Stimulated activated CD8-positive, alpha-beta memory T cell treated with anti-CD3 and anti-CD28 coated beads, Interleukin-2, amount 100 ng/mL, for 48 hours (primary cell): Measurements from ENCODE around the gene LRRC8B.
"Not testable (repeated sequence)": the region's sequence is repeated elsewhere in the genome, so short reads cannot be mapped to it uniquely, and the experiment has no call there.

Experiments
- DNase-seq, 2 donors: peaks; one replicate each; pipeline ENCODE4 v3.0.0-alpha.2; 2020; ENCODE audit warnings: low read depth in 2 of 2

Gene LRRC8B

DNA sequence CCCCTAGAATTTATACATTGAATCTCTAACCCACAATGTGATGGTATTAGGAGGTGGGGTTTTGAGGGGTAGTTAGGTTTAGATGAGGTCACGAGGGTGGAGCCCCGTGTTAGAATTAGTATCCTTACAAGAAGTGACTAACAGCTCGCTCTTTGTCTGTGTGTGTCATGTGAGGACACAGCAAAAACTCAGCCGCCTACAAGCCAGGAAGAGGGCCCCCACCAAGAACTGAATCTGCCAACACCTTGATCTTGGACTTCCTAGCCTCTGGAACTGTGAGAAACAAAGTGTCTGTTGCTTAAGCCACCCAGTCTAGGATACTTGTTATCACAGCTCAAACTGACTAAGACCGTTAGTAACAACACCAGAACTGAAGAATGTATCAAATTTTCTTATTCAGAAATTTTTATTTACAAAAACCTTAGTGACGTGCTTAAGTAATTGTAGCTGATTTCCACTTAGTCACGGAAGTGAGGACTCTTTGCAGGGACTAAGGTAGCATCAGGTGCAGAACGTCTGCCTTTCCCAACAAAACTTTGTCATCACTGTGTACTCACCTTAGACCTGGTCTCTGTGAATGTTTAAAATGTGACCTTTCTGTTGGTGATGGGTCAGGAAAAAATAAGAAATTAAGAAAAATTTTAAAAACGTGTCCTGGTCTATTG is 83.8 kb downstream of the LRRC8B start:
- no peak for DNase-seq

DNA sequence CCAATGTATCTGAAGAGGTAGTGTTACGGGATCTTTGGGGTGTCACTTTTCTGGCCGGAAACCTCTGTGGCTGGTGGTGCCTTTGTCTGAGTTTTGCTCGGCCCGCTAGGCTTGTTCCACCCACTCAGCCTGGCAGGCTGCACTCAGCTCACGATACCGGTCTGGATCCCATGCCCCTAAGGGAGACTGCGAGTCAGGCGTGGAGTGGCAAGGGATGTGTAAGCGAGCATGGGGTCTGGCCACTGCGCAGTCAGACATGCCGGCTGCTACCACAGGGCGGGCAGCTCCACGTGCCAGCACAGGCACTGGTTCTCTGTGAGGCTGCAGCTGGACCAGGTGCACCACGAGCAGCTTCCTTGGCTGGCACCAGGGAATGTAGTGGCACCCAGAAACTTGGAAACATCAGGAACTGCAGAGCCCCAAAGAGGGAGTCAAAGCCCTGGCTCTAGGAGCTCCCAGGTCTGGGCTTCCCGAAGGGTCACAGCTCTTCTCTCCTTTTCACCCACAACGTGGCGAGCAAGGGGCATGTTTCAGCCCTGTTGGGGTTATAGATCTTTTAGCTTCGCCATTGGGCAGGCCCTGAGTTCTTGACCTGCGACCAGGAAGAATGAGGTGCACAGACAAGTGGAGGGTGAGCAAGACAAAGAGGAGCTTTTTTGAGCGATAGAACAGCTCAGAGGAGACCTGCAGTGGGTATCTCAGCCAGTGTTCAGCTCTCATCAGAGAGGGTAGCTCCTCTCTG is 84.5 kb downstream of the LRRC8B start:
- DNase-seq = peak; percentile 47 to 55

DNA sequence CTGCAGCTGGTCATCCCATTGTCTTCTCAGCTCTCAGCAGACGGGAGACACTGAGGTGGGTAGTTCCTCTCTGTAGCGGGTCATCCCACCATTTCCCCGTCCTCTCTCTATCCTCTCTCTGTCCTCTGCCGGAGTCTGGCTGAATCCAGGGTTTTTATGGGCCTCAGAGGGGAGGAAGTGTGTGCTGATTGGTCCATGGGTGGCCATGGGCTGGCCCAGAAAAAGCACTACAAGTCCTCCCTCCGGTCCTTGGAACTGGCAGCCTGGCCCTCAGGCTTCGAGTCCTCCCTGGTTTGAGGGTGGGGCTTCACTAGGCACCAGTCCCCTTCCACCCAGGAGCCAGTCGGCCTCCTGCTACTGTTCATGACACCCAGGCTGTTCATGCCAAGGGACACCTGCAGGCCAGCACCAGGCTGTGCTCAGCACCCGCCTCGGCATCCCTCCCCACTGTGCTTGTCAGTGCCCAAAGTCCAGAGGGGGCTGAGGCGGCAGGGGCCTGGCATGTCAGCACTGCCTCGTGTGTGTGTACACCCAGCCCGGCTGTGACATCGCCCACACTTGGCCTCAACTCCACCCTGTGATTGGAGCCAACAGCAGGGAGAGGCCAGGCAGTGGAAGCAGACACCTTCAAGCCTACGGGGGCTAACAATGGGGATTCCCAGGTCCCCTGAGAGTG is 85.3 kb downstream of the LRRC8B start:
- no peak for DNase-seq

DNA sequence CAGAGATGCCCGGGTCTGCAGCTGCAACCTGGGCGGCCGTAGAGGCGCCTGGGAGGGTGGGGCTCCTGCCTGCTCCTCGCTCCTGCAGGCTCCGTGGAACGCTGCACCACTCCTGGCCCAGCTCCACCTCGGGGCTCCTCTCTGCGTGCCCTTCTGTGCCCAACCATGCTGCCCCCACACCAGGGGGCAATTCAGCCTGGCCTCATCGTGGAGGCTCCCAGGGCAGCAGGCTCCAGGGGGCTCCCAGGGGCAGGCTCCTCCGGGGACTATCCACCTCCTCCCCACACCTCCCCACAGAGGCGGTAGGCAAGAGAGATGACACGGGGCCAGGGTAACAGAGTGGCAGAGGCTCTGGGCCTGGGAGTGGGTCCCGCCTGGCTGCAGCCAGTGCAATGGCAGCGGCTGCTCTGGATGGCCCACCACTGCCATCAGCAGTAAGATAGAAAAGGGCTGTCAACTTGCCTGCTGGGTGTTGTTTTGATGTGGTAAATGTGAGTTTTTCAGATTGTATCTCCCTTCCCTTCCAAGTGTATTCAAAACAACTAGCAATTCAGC is 85.9 kb downstream of the LRRC8B start:
- DNase-seq = no peak

DNA sequence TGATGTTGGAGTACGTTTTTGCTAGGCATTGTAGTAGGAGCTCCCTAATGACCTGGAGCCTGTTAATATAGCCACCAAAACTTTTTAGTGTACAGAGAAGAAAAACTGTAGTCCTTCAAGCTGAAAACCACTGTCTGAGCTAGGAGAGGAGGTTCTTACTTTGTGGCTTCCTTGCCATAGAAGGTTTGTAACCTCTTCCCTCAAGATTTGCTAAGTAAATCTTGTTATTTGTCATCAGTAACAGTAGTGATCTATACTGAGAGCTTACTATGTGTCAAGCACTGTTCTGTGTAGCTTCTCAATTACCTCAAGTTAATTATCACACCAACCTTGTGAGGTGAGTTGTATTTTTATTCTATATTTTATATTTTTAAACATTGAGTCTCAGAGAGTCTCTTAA is 87.1 kb downstream of the LRRC8B start:
- no peak for DNase-seq

DNA sequence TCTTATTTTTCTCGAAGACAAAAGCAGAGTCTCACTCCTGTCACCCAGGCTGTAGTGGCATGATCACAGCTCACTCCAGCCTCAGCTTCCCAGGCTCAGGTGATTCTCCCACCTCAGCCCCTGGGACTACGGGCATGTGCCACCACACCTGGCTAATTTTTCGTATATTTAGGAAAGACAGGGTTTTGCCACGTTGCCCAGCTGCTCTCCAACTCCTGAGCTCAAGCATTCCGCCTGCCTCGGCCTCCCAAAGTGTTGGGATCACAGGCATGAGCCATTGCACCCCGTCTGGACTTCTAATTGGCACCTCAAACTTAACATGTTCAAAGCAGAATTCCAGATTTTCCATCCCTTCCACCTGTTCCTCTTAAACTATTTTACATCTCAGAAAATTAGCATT is 89.3 kb downstream of the LRRC8B start:
- DNase-seq = no peak

DNA sequence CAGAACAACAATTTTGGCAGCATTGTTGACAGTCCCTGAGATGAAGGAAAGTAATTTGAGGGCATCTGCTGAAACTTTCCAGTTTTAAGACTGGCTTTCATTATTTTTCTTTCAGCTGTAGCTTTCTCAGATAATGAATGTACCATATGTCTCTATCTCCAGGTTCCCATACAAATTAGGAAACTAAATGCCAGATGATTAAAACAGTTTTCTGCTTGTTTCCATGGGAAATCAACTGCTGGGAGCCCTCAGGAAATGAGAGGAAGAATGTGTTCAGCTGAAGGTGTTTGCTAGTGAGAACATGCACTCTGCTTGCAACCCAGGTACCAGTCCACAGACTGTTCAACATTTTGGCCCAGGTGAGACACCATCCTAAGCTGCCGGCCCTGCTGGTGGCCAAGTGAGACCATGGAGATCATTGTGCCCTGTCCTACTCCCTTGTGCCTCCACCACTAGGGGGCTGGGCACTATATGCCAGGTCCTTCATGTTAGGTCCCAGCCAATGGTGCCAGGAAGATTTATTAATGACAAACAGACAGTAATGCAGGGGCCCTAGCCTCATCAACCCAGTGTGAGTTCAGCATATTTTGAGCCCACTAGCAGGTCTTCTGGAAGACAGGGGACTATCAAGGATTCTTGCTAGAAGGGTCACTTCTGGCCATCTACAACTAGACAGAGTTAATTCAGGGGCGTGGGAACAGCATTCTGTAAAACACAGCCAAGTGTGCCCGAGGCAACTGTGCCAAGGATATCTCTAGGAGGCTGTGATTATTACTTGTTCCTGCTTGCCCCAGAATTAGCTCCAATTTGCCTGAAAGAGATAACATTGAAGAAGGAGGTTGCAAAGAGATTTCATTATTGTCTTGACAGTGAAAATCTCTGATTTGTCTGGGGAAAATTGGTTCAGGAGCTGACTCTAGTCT is 91.3 kb downstream of the LRRC8B start:
- no peak for DNase-seq

DNA sequence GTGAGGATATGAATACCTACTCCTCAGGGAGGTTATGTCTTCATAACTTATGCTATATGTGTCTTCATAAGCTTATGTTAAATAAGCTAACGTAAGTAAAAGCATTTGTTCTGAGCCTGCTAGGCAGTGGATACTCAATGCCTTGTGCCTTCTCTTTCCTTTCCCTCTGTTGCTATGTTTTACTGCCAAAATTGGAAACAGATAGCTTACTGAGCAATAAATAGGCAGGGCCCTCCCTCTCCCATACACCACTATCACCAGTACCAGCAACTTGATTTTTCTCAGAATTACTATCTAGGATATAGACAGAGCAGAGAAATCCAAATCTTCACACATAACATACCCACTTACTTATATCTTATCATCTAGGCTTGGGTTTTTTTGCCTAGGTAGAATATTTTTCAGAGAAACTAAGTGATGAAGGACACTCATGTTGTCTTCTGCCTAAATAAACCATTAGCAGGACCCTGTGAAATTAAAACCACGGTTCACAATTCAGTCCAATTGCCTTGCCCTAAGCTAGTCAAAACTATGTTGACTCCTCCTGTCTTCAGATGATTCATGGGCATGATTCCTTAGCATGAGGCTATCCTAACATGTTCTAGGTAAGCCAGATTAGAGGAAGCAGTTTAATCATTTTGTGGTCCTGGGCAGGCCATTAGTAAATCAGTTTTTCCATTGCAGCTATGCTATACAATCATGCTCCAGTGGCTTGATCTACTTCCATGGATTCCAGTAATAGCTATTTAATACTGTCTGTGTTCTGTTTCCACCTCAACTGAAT is 92.4 kb downstream of the LRRC8B start:
- no peak for DNase-seq

DNA sequence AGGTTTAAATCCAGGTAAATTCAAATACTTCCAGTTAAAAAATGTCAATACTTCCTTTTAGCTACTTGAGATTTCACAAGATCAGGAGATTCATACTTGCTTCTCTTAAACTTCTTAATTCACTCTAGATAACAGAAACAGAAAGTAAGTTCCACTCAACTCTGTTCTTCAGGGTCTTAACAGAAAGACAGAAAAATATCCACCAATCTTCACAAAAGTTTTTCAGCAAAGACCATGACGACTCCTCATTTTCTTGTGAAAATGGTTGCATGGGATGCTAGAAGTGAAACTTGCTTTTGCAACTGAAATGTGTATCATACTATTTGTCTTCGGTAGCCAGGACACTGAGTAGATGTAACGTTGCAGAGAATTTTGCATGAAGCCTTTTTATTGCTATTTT is 96.0 kb downstream of the LRRC8B start:
- no peak for DNase-seq

DNA sequence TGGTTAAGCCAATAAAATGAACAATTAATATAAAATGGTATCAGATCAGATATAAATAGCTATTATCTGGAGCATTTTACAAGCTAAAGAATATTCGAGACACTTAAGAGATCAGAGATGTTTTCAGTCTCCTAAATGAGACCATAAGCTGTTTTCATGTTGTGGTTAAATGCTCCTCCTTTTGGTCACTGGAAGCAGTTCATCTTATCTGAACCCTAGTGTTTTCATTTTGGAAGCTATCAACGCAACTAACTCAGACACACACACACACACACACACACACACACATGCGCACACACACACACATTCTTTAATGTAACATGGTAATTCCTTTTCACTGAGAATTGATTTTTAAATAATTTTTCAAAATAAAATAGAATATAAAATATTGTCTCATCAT is 98.3 kb downstream of the LRRC8B start:
- DNase-seq = no peak

DNA sequence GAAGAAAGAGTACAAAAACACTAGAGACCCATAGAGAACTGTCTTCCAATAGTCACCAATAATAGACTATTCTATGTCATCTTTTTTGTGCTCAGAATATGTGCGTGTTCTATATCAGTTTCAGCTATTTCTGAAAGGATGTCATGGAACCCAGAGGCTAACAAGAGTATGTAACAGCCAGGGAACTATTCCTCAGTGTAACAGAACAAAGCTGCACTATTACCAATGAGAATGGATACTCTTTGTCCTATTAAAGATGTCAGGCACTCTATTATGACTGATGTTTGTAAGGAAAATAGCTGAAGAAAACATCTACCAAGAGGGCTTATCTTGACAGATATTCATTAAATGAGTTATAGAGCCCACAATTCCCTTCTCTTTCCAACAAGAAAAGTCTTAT is 99.7 kb downstream of the LRRC8B start:
- DNase-seq = no peak

DNA sequence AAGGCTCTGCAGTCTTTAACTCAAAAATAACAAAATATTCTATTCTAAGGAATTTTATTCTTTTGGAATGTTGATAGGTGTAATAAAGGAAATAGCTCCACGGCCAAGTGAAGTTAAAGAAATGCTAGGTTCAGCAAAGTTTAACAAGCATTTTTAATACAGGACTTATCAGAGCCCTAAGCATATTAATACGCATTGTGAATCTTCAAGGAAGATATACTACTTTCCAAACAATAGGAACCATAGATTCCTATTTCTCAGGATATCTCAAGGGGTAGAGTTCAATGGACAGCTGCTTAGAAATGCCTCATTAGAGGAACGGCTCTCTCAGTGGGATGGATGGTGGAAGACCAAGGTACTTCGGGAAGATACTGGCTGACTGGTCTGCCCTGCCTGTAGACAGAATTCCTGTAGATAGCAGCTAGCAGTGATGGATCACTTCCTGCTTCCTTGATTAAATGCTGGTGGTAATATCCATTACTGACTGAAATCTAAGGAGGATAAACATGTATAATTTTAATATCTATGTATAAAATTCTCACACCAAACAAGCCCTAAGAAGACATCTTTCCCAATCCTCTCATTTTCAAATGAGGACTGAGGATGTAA is 100.2 kb downstream of the LRRC8B start:
- DNase-seq = no peak

DNA sequence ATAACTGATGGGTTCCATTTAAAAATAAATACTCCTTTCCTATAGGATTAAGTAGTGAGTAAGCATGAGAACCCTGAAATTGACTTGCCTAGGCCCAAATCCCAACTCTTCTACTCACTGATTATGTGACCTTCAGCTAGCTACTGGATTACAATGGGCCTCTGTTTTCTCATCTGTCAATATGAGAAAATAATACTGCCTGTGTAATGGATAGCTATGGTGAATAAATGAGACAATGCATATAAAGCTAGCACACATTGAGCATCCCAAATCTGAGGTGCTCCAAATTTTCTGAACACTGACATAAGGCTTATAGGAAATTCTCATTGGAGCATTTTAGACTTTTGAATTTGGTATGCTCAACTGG is 103.0 kb downstream of the LRRC8B start:
- DNase-seq = no peak

DNA sequence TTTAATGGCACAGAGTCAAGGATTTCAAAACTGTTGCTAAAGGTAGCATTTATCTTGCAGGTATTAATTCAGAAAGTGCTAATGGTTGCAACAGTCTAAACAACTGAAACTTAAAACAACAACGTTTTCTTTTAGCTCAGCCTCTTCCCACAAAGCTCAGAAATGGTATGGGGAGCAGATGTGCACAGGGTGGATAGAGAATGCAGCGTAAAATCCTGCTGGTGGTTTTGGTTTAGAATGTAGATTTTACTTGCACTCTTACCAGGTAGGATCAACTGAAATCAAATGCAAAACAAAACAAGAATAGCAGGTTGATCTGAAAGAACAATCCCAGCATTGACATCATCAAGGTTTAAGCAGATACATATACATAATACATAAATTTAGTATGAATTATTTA is 104.5 kb downstream of the LRRC8B start:
- no peak for DNase-seq

DNA sequence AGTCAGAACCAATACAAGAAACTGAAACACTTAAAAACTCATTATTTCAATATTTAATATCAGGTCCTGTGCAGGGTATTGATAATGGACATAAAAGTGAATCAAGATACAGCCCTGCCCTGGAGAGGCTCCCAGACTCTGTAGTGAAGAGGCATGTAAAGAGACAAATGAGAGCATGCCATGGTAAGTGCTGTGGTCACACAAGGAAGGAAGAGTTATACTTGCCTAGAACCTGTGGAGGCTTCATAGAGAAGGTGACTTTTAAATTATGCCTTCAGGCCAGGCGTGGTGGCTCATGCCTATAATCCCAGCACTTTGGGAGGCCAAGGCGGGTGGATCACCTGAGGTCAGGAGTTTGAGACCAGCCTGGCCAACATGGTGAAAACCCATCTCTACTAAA is 105.0 kb downstream of the LRRC8B start:
- not testable (repeated sequence) for DNase-seq

DNA sequence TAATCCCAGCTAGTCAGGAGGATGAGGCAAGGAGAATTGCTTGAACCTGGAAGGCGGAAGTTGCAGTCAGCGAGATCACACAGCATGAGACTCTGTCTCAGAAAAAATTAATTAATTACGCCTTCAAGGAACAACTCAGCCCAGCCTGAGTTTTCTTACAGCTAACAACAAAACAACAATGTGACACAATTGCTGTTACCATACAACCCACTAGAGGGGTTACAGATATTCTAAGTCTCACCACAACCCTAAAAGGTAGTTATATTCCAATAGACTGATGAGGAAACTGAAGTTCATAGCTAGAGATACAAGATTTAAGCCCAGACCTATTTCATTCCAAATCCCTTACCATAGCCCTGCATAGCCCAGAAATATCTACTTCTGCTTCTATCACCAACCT is 105.4 kb downstream of the LRRC8B start:
- DNase-seq = no peak

DNA sequence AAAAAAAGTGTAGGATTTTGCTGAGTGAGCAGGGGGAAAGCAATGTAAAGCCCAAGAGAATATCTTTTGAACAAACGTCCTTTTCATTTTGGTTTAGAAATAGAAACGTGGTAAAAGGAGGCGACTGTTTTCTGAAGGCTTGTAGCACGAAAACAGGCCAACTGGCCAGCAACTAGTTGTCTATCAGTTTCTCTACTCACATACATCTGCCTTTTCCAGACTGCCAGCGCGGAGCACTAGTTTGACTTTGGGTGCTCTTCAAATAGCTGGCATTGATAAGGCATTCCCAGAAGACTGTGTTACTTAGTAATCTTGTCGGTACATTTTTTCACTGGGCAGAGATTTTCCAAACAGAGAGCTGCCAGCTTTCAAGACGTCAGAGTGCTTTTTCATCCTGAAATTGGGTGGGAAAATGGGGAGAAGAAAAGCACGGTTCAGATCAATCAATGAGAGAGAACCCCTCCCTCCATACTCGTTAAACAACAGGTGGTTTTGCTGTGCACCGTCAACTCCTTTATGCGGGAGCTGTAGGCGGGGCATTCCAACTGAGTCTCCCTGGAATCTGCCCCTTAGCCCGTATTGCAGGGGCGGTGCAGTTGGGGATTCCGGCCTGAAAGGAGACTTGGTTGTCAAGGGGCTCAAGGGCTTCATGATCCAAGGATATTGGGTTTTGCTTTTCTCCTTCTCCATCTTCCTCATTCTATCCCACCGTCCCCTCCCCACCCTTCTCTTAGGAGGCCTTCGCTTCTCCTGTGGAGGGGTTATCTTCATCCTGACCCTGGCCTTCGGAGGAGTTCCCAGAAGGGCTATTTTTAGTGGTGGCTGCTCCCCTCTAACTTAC is 107.4 kb downstream of the LRRC8B start:
- no peak for DNase-seq

DNA sequence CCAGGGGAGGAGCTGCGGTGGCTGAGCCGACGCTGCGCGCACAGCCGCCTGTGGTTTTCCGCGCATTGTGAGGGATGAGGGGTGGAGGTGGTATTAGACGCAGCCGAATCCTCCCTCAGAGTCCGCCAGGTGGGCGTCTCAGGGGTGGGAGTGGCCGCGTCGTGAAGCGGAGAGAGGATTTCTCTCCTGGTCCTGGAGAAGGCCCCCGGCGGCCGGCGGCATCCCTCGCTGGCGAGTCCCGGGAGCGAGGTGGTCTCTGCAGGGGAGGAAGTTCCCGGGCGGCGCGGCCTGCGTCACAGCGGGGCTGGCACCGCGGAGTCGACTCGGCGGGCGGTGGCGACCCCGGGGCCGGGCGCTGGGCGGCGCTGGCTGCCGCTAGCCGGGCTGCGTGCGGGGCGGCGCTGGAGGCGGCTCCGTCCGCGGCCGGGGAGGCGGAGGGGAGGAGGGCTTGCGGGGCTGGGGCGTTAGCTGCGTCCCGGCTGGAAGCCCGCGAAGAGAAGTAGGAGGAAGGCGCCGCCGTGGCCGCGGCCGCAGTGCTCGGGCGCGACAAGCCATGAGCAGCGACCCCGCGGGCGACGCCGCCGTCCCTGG is 108.1 kb downstream of the LRRC8B start, which contains the start of gene LRRC8C:
LRRC8C (plus strand) TSS at position 464 of the 591 bp plus-strand sequence. CDS start 53,354 bp downstream, outside the sequence.
- peak; percentile 82 to 94 for DNase-seq

DNA sequence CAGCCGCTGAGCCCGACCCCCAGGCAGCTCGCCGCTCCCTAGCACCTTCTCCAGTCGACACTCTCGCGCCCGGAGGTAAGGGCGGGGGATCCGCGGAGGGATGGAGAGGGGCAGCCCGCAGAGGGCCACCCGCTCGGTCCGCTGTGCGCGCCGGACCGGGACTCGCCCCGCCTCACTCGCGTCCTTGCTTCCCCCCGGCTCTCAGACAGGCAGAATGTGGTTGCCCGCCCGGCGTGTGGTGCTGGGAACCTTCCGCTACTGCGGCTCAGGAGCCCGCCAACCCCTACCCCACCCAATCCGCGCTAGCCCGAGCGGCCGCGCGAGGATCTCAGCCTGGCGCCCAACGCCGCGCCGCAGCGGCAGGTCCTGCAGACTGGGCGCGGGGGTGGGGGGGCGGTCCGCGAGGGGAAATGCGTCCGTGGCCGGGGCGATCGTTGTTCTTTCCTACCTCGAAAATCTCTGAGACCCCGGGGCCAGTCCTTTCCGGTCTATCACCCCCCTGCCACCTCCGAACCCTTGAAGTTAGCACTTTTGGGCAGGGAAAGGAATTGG is 108.7 kb downstream of the LRRC8B start:
- DNase-seq = peak; percentile 36 to 44
